ENCODE measurements around the gene PDZD4.
"Not testable (repeated sequence)": the region's sequence is repeated elsewhere in the genome, so short reads cannot be mapped to it uniquely, and the experiment has no call there.

DNA sequence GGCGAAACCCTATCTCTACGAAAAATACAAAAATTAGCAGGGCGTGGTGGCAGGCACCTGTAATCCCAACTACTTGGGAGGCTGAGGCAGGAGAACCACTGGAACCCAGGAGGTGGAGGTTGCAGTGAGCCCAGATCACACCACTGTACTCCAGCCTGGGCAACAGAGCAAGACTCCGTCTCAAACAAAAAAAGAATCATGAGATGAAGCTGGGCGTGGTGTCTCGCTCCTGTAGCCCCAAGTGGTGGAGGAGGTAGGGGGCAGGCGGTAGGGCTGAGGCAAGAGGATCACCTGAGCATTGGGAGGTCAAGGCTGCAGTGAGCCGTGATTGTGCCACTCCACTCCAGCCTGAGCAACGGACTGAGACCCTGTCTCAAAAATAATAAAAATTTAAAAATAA, 12.3 kb downstream of the PDZD4 start:
- TF ChIP-seq, protein P1, sequence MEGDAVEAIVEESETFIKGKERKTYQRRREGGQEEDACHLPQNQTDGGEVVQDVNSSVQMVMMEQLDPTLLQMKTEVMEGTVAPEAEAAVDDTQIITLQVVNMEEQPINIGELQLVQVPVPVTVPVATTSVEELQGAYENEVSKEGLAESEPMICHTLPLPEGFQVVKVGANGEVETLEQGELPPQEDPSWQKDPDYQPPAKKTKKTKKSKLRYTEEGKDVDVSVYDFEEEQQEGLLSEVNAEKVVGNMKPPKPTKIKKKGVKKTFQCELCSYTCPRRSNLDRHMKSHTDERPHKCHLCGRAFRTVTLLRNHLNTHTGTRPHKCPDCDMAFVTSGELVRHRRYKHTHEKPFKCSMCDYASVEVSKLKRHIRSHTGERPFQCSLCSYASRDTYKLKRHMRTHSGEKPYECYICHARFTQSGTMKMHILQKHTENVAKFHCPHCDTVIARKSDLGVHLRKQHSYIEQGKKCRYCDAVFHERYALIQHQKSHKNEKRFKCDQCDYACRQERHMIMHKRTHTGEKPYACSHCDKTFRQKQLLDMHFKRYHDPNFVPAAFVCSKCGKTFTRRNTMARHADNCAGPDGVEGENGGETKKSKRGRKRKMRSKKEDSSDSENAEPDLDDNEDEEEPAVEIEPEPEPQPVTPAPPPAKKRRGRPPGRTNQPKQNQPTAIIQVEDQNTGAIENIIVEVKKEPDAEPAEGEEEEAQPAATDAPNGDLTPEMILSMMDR (conservative IDR thresholded peaks at IDR 0.05), result not testable (repeated sequence)
- not testable (repeated sequence) for TF ChIP-seq ZFX (IDR thresholded peaks at IDR 0.05)
